ENCODE data around the gene KAZN.

Gene KAZN

GRCh38 chr1:15107058-15107687 lies 508.7 kb downstream of the KAZN start:
- DNase-seq (ENCODE audit: low read depth in 2 of 2): no peak

- no peak for DNase-seq (ENCODE audit: low read depth in 2 of 2)
Observed at GRCh38 chr1:15107911-15108310, 509.4 kb downstream of the KAZN start.

GRCh38 chr1:15110128-15110866 lies 511.8 kb downstream of the KAZN start:
- no peak for DNase-seq (ENCODE audit: low read depth in 2 of 2)

GRCh38 chr1:15110867-15111230 lies 512.4 kb downstream of the KAZN start:
- no peak for DNase-seq (ENCODE audit: low read depth in 2 of 2)

- DNase-seq (ENCODE audit: low read depth in 2 of 2): no peak
Observed at GRCh38 chr1:15113146-15113545, 514.7 kb downstream of the KAZN start.

GRCh38 chr1:15114884-15115283 lies 516.4 kb downstream of the KAZN start:
- DNase-seq (ENCODE audit: low read depth in 2 of 2): no peak

GRCh38 chr1:15115542-15116330 lies 517.3 kb downstream of the KAZN start:
- no peak for DNase-seq (ENCODE audit: low read depth in 2 of 2)

- DNase-seq (ENCODE audit: low read depth in 2 of 2): no peak
Observed at GRCh38 chr1:15116966-15117365, 518.5 kb downstream of the KAZN start.

- no peak for DNase-seq (ENCODE audit: low read depth in 2 of 2)
Observed at GRCh38 chr1:15117671-15118325, 519.3 kb downstream of the KAZN start.

GRCh38 chr1:15118579-15118978 lies 520.1 kb downstream of the KAZN start:
- no peak for DNase-seq (ENCODE audit: low read depth in 2 of 2)

GRCh38 chr1:15120251-15120945 lies 521.9 kb downstream of the KAZN start:
- no peak for DNase-seq (ENCODE audit: low read depth in 2 of 2)

GRCh38 chr1:15122331-15122730 lies 523.8 kb downstream of the KAZN start:
- no peak for DNase-seq (ENCODE audit: low read depth in 2 of 2)

- DNase-seq (ENCODE audit: low read depth in 2 of 2): no peak
Observed at GRCh38 chr1:15123270-15123669, 524.8 kb downstream of the KAZN start.

- no peak for DNase-seq (ENCODE audit: low read depth in 2 of 2)
Observed at GRCh38 chr1:15123925-15124324, 525.4 kb downstream of the KAZN start.

GRCh38 chr1:15124362-15125100 lies 526.0 kb downstream of the KAZN start:
- DNase-seq (ENCODE audit: low read depth in 2 of 2): no peak

- no peak for DNase-seq (ENCODE audit: low read depth in 2 of 2)
Observed at GRCh38 chr1:15125101-15125745, 526.7 kb downstream of the KAZN start.

- no peak for DNase-seq (ENCODE audit: low read depth in 2 of 2)
Observed at GRCh38 chr1:15128077-15128476, 529.6 kb downstream of the KAZN start.

GRCh38 chr1:15128520-15129313 lies 530.2 kb downstream of the KAZN start:
- DNase-seq (ENCODE audit: low read depth in 2 of 2): peak; percentile 40 to 53

- no peak for DNase-seq (ENCODE audit: low read depth in 2 of 2)
Observed at GRCh38 chr1:15129944-15130343, 531.5 kb downstream of the KAZN start.

- DNase-seq (ENCODE audit: low read depth in 2 of 2): no peak
Observed at GRCh38 chr1:15130607-15131006, 532.1 kb downstream of the KAZN start.
